T-helper 22 cell (primary cell): Measurements from ENCODE around the gene CAMK1G.

Source experiments
- DNase-seq: peaks from one replicate; pipeline ENCODE4 v3.0.0-alpha.2; 2020; ENCODE audit warnings: low read depth

Gene CAMK1G

DNA sequence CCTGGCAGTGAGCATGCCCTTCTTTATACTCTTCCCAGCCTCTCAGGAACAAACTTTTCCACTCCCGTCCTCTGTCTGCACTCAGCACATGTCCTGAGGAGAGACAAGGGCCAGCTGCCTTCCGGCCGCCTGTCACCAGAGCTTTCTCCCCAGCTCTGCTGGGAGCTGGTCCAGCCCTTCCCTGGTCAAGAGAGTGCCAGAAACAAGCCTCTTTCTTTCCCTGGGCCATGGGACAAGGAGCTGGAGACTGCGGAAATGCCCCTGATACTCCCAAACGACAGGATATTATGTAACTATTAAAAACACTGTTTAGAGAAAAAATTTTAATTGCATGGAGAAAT is 58.3 kb downstream of the CAMK1G start:
- DNase-seq, result no peak

DNA sequence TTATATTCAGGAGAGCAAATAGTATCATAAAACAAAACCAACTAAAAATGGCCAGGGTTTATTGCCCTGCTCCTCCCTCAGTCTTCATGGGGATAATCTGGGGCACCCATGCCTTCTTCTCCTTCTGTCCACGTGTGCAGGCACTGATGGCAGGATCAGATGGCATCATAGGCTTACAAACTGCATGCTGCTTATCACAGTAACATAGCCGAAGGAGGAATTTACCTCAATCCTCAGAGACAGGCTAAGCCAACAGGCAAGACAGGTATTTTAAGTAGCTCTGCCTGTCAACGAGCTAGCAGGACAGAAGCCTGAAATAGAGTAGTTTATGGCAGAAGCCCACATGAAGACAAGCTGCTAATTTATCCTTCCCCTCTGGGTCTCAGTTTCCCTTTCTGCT is 59.3 kb downstream of the CAMK1G start:
- no peak for DNase-seq

DNA sequence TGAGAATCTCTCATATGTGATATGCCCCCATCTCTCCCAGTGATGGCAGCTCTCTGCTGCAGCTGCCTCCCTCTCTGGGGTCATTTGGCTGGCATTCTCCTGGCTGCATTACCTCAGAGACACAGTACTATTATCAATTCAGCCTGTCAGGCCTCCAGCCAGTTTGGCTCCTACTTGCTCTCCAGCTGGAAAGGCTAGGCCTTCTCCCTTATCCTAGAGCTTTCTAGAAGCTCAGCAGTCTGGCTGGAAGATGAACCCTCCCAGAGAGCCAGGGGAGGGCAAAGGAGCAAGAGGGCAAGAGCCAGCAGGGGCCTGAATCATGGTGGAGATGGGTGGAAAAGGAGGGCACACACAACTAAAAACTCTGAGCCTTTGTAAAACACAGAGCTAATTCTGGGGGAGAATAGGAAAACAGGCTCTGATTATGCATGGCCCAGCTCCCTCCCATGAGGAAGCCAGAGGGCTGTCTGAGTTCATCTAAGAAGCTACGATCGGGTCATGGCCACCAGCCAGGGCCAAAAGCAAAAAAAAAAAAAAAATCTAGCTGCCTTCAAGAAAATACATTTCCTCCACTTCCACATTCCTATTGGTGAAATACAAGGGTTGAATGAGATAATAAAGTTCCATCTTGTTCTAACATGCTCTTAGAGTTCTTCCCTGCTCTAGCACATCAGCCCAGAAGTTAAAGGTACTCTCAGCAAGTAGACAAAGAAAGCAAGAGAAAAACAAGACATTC is 59.9 kb downstream of the CAMK1G start:
- no peak for DNase-seq

DNA sequence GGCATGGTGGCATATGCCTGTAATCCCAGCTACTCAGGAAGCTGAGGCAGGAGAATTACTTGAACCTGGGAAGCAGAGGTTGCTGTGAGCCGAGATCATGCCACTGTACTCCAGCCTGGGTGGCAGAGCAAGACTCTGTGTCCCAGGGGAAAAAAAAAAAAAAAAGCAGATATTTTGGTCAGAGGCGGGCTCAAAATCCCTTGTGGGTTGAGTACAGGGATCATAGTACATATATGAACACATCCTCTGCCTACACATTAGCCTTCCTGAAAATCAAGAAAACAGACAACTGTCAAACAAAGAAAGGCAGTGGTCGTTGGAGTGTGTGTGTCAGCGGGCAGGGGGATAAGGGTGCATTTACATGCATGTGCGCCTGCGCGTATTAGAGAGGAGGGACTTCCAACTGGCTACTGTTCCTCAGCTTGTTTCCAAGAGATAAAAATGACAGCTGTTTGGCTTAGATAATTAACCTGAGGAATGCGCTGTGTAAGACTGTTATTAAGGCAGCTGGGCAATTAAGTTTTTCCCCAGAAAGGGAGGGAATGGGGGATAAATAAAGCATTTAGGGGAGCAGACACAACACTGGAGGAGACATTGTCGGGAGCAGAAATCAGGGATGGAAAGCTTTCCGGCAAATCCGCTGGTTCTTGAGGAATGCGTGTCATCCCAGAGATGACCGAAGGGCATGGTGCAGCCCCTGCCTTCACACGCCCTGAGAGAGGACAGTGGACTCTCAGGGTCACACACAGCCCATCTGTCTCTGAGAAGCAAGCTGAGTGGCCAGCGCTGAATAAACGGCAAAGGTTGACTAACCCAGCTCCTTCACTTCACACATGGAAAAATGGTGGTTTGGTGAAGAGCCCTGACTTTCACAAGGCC is 62.3 kb downstream of the CAMK1G start:
- DNase-seq, result no peak

DNA sequence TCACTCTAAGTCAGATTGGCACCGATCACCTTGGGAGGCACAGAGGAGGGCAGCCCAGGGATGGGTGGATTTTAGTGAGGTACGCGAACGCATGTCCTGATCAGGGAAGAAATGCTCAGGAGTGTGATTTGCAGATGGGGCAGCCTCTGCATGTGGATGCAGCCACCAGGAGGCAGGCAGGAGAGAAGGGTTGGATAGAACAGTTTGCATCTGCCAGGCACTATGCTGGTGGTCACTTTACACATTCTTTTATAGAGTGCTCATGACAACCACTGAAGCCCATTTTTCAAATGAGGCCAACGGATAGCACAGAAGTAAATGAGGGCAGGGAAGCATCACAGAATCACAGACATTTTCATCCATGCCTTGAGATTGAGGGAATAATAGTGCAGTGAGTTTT is 63.0 kb downstream of the CAMK1G start:
- no peak for DNase-seq

DNA sequence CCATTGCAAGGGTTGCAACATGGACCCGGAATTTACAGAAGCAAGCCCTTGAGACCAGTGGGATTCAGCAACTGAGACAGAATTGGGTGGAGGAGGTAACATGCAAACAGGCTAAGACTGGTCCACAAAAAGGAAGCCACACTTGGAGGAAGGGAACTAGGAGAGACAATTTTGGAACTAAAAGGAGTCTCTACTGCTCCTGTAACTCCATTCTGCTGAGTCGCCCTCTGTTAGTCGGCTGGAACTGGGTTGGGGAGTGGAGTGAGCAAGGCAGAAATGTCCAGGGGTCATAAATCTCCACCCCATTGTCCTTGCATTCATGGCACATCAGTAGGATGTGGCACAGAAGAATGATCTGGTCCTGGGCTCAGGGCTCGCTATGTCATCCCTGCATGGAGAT is 63.6 kb downstream of the CAMK1G start:
- DNase-seq, result no peak

DNA sequence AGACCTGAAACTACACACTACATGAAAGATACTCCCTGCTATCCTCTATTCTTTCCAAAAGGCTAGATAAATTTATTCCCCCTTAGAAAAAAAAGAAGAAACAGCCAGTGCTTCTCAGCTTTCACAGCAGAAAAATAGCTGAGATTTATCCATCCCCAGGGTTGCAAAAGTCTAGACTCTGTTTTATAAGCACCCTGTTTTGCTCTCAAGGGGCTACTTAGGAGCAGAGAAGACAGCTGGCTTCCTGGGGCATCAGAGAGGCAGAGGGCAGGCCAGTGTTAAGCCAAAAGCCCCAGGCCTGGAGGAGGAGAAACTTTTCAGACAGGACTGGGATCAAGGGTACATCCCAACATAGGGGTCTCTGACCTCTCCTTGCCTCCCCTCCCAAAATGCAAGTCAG is 64.8 kb downstream of the CAMK1G start:
- DNase-seq, result no peak

DNA sequence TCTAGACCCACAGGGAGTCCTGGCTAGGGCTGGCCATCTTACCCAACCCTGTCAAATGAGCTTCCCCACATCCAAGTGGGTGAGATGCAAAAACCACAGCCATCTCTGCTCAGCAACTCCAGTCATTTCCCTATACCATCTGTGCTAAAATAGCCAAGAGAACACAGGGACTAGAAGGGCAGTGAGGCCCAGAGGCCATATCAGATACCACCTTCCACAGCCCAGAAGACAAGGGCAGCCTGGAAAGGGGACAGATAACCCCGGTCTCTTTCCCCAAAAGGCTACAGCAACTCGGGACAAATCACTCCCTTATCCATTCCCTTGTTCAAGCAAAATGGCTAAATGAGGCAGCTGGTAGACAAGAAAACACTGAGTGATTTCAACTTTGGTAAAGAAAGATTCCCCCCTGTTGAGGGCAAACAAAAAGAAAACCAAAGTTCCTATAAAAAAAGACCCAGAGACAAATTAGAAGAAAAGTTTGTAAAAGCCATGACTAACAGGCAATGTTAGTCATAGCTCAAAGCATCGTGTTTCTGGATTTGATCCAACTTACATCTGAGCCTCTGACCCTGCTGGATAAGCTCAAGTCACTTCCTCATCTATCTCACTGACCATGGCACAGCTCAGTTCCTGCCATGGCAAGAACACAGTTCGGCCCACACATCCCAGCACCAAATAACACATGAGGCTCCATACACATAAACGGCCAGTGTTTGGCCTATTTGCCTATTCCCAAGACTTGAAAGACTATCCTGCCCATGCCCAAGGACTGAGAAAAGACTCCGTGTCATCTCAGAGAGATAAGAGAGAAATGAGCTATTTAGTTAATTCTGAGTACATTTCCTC is 65.6 kb downstream of the CAMK1G start:
- DNase-seq, result no peak

DNA sequence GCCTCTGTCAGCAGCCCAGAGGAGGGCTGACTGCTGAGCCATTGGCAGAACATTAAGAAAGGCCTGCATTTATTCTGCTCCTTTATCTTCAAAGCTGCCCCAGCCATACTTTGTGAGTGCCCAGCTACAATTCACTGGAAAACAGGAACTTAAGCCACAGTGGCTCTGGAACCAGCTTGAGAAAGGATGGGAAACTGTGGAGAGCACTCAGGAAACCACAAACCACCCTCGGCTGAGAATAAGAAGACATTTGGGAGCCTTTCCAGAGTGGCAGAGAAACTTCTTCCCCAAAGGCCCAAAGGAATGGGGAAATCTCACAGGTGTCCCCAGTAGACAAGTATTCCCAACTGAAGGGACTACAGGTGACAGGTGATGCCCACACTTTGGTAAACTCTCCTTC is 66.9 kb downstream of the CAMK1G start:
- DNase-seq, result no peak

DNA sequence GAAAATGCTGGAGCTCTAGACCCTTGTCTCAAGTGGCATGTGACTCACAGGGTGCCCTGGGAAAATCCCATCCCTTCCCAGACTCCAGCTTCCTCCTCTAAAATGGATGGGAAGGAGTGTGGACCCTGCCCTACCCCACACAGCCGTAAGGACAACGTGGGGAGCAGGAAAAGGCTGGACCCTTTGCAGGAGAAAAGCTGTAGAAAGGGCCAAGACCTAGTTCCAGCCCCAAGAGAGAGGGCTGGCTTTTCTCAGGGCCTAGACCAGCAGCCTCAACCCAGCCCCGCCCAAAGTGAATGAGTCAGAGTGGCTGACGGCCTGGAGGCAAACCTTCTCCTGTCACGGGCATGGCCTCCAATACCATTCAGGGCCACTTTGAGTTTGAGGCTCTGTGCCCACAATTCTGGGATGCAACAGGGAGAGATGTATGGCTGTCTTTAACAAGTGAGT is 67.6 kb downstream of the CAMK1G start:
- DNase-seq, result peak; percentile 12

DNA sequence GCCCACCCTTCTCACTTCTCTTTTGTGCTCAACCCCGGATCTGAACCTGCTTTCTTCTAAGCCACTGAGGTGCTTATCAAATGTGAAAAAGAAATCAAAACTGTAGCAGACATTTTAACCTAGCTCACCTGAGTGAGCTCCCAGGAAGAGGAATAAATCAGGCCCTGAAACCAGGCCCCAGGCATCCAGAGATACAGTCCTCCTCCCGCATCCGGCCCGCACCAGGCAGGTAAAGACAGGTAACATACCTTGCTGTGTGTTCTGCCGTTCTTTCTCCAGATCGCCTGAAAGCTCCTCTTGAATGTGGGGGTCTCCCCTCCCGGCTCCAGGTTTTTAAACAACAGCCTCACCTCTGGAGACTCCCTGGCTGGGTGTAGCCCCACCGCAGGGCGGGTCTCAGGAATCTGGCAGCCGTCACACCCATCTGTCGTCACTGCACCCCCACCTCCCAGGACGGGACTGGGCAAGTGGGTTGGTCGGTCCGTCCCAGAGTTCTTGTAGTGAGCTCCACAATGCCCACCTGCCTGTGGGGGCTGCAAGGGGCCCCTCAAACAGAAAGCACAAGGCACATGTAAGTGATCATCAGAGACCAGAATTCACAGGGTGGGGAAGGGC is 68.7 kb downstream of the CAMK1G start, which contains the start of gene LAMB3:
LAMB3 (minus strand) TSS at position 305 of the 615 bp plus-strand sequence. CDS start 1,481 bp downstream, outside the sequence.
- DNase-seq, result no peak

DNA sequence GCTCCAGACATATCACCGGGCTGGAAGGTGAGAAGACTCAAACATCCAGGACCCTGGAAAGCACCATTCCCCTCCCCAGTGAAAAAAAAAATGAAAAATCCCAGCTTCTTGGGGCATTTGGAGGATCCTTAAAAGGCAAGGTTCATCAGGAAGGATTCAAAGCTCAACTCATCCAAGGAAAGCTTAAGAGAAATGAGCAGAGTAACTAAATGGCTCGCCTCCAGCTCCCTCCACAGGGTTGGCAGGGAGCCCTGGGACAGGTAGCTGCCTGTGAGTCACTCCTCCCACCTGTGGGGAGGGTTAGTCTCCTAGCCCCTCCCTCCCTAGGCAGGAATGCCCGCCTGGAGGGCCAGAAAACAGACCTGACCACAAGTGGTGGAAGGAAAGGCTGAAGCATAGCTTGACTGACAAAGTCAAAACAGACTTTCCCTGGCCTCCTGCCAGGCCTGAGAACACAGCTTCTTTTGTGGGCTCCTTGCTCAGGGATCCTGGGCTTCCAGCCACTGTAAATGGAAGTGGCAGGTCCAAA is 69.4 kb downstream of the CAMK1G start:
- DNase-seq, result no peak

DNA sequence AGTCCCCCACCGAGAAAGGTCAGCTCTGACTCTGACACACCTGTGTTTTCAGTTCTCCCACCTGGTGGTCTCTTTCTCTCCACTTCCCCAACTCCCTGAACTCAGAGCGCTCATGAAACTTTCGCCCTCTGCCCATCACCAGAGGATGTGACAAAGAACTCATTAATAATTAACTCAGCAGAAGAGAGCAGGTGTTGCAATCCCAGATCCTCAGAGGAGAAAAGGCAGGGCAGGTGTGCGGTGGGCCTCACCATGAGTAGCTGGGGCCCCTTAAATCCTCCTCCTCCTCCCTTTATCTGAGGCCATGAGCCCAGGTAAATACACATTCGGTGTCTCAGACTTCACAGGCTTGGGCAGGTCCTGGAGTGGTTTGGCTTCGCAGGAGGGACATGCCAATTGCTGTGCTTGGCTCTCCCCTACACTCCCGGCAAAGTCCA is 70.4 kb downstream of the CAMK1G start:
- DNase-seq, result no peak

DNA sequence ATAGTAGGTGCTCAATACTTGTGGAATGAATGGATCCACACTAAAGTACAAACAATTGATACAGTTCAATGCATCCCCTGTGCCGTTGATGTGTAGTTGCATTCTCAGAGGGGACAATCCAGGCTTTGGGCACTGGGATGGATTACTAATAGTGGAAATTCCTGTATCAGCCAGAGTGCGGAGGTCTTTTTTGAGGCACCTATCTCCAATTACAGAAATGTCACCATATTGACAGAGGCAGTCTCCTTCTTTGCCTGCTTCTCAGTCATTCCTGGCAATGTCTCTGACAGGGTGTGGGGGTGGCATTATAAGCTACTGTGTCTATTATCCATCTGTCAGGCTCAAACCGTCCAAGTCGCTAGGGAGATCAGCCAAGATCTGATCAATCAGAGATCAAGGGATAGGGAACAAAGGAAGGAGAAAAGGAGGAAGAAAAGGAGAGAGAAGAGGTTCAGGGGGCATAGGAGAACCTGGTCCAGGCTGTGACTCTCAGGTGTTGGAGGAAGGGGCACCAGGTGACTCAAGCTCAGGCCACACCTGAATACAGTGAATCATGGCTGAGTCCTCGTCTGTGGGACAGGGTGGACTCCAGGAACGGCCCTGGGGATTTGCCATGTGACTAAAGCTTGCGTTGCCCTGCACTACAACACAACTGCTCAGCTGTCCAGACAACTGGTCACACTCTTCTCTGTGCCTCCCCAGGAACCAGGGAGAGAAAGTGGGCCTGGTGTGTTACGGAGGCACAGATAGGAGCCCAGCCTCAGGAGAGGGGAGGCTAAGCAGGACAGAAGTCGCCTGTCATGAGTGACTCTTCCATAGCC is 72.1 kb downstream of the CAMK1G start:
- DNase-seq, result no peak

DNA sequence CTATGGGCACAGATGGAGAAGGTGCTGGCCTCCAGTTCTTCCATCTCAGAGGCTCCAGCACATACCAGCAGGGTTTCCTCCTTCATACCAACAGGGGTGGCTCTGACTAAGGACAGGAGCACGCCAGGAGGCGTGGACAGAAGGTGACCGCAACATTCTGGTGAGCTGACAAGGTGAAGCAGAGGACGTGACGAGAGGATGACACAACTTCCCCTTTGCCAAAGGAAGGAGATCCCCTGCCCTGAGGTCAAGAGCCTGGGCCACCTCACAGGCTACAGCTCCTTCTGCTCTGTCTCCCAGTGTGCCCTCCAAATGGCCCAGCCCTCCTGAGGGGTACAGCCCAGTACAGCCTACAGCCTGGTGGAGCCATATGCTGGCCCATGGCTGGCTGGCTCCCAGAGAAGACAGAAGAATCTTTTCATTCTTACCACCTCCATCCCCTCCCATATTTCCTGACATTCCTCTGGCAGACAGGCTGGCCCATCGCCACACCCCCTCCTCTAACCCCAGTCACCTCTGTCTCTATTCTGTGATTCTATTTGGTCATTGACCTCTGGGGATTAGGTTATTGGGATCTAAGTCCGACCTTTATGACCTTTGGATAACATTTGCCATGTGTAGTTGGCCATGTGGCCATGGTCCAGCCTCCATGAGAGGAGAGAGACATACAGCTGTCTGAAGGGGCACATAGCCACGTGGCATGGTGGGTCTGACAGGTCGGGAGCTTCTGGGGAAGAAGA is 73.8 kb downstream of the CAMK1G start:
- no peak for DNase-seq

DNA sequence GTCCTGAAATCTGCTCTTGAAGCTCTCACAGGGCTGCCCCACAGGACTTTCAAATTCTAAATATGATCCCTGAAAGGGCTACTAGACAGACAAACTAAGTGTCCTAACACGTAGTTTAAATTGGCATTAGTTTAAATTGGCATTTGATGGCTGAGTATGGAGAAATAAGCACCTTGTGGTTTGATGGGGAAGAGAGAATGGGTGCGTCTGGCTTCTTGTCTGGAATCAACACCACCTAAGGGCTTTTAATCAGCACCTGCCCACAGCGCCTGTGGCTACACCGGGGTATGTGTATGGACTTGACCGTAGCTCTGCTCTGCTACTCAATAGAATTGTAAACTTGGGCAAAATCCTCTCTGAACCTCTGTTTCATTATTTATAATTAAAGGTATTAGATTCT is 74.4 kb downstream of the CAMK1G start:
- DNase-seq, result no peak

DNA sequence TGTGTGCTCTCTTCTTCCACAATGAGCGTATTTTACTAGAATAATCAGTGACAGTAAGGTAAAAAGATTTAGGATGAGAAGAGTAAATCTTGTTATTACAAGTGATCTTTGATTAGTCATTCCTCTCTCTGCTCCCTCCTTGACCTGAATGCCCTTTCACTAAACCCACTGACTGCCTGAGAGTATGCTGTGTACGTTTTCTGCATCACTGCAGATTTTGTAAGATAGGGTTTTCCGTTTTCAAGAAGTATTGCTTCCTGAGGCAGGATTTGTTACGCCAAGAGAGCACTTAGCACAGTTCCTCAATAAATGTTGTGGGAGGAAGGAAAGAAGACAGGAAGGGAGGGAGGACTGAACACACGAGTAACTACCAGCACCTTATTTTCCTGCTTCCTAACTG is 76.4 kb downstream of the CAMK1G start:
- no peak for DNase-seq

DNA sequence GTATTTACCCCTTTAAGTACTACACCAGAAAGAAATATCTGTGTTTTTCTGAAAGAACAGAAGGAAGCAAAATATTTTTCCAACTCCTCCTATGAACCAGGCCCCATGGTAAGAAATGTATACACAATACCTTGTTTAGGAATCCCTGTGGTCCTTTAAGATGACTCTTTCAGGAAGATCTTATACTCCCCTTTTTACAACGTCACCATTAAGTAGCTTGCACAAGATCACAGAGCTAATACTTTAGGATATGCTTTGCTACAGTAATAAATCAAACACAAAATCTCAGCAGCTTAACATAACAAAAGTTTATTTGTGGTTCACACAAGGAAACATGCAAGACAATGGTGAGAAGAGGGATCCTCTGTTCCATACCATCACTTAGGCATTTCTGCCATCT is 77.6 kb downstream of the CAMK1G start:
- DNase-seq, result no peak

DNA sequence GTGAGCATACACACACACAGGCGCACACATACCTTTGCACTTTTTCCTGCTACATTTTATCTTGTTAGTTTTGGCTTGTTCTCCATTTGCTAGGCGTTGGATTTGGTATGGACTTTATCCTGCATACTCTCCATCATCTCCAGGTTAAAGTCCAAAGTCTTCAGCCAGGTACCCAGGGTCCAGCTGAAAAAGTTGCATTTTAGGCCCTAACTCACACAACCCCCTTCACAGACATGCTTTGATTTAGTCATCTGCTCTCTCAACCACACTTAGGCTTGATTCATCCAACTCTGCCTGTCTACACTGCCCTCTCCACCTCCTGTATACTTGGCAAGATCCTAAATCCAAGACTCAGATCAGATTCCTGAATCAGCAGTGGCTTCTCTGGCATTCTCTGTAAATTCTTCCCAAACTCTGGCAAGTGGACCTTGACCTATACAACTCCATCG is 79.4 kb downstream of the CAMK1G start:
- no peak for DNase-seq
